Skin of body (tissue), 2 donors: ENCODE measurements around the gene TMEM207. TPM values are rescaled to one million over a fixed set of nuclear protein-coding genes. Genes with fewer than 3 reads are reported as not detected.
"Not testable (repeated sequence)": the region's sequence is repeated elsewhere in the genome, so short reads cannot be mapped to it uniquely, and the experiment has no call there.

Experiments used
- DNase-seq: peaks from one replicate; lab custom pipeline; 2025; lab: John Stamatoyannopoulos, UW
- total RNA-seq: library from RNA; depleted of rRNA; stranded (reverse); fragments of >200 nt; gene quantifications from one replicate; pipeline ENCODE4 v1.2.3, GENCODE V29; 2014

Gene TMEM207
- not detected for total RNA-seq

DNA sequence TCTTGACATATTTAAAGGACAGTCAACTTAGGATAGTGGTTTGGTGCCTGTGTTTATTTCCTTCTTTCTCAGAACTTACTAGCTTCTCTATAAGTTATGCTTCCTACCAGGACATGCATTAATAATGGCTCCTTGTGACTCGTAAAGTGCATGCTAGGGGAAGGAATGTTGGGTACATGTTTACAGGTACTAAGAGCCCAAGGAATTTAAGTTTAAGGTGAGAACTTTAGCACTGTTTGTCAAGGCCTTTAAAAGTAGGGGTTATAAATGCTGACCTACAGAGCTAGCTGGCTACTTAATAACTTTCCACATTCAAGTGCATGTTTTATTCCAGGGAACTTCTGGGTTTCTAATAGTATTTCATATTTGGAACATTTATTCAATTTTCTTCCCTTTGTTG, at the start of gene TMEM207:
Gene TMEM207, minus strand, starts transcription at position 101 of the 400 bp plus-strand sequence. Its CDS starts 92 bp downstream, at position 9.
- no peak for DNase-seq

DNA sequence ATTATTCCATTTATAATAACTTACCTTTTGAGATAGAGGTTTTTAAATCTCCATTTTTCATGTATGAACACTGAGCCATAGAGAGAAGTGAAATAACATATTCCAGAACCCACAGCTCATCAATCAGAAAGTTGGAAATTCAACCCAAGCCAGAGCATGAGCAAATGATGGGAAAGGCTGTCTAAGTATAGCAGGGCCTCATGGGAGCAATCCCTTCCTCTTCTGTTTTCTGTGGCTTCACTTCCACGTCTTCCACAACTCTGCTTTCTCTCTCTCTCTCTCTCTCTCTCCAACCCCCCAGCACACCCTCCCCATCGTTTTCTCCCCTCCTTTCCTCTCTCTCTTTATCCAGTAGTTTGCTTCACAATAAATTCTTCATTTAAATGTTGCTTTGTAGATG, 49.4 kb upstream of the TMEM207 start:
- no peak for DNase-seq

DNA sequence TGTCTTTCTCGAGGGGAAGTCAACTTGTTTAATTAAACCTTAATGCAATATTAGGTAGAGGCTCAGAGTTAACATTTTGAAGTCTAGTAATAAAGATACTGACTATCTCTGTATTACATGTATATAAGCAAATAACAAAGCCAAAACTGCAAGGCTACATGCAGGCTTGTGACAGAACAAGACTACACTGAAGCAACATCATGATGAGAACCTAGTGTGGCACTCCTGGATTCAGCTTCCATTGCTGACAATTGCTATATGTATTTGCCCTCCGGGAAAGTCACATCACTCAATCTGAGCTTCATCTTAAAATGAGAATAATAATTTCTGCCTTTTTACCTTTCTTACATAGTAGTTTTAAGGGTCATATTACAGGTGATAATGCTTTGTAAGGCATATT, 48.6 kb upstream of the TMEM207 start:
- DNase-seq: no peak

DNA sequence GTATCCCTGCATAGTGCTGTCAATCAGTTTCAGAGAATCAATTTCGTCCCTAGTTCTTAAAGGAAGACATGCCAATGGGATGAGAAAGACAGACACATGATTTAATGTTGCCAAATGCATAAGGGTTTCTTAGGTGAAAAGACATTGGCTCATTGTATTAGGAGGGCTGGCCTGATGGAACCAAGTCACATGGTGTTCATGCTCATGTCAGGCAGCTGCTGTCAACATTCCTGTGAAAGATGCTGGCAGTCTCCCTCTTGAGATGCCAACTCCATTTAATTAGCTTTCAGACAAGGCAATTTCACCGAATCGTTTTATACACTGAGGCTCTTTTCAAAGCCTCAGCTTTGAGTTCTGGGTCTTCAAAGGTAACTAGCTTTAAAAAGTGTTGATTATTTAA, 48.1 kb upstream of the TMEM207 start:
- no peak for DNase-seq

DNA sequence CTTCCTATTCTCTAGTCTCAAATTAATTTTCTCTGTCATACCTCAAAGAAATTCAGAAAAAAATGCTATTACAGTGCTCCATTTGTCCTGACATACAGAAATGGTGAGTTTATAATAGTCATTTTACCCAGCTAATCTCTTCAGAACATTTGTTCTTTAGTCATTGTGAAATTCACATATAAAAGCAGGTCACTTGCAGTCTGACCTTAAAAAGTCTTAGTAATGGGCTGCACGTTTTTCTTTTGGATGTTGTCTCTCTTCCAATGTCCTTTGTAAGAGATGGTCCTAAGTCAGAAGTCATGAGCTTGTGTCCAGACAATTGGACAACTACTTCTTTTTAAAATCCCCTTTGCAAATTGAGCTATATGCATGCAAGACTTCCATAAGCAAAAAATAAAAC, 47.2 kb upstream of the TMEM207 start:
- no peak for DNase-seq

DNA sequence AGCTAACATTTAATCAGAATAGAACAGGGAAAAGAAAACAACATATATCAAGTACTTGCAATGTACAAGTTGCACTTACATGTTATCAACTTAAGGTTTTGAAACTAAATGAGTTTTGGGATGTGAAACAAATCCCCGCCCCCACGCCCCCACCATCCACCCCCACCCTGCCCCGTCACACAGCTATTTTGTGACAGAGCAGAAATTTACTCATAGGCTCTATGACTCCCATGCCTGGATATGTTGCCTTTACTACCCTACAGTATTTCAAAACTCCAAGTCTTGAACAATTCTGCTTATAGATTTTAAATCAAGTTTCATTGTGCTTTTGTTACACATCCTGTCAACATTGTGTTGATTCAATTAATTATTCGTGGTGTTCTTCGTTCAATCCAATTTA, 46.1 kb upstream of the TMEM207 start:
- no peak for DNase-seq

DNA sequence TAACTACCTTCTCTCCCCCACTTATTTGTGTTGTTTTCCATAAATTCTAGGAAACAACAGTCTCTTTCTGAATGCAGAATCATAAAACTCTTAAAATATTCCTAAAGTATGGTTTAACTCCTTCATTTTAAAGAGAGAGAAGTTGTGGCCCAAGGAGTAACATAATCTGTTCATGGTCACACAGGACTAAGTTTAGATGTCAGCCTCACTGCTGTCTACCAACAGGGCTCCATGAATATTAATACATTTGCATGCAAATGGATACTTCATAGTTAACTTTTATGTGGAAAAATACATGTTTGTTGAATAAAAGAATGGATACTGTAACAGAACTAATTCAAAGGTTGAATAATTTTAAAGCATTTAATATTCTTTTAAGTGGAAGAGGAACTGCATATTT, 45.7 kb upstream of the TMEM207 start:
- DNase-seq: no peak

DNA sequence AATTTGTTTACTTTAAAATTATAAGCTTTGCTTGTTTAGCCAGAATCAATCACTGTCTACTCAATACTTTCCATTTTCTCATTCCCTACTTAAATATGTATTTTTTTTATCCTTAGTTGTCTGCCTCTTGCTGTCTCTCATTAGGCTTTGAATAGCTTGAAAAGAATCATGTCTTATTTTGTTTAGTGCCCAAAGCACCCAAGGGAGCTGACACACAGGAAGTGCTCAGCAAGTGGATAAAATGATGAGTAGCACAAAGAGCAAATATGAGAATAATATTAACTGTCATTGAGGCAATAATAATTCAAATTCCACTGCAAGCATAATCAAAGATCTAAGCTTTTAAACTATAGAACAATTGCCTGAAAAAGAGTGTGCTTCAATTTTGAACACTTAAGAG, 45.2 kb upstream of the TMEM207 start:
- DNase-seq: no peak

DNA sequence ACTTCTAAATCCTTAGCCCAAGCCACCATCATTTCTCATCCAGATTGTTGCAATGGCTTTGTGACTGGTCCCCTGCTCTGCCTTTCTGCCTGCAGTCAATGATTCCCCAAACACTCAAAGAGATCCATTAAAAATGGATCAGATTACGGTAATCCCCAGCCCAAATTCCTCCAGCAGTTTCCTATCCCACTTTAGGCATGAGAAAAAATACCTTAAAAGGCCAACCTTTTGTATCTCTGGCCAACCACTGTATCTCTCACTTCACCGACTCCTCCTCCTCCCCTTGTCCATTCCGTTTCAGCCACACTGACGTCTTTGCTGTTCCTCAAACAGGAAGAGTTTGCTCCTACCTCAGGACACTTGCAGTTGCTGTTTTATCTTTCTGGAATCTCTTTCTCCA, 43.3 kb upstream of the TMEM207 start:
- no peak for DNase-seq

DNA sequence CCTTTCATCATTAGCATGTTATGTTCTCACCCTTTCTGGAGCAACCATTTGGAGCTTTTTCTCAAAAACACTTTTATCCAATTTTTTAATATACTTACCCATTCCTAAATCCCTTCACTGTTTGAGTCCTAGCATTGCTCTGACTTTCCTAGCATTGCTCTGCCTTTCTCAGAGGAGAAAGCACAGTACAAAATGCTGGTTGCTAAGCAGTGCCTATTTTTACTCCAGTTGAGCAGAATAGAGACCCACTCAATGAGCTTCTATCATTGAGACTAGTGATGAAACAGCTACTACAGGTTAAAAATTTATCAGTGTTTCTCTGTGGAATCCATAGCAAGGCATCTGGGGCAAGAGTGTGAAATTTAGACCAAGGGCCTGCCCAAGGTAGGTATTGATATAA, 42.4 kb upstream of the TMEM207 start:
- no peak for DNase-seq

DNA sequence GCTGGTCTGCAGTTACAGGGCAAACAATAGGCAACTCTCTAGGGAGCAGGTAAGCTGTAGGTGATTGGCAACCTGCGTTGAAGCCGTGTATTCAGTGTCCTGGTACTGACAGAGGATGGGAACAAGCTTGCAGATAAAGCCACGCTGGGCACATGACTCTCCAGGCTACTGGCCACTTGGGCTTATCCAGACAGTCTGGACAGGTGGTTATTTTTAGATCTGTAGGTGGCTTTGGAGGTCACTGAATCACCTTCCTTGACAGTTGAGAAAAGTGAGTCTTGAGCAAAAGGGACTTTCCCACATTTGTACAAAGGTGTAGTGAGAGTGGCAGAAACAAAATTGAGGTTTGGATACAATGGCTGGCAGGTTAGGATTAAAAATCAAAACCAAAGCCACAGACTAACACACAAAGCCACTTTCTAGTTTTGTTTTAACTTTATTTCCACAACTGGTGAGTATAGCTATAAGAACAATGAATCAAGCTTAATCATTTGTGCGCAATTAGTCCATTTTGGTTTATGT, 41.9 kb upstream of the TMEM207 start:
- no peak for DNase-seq

DNA sequence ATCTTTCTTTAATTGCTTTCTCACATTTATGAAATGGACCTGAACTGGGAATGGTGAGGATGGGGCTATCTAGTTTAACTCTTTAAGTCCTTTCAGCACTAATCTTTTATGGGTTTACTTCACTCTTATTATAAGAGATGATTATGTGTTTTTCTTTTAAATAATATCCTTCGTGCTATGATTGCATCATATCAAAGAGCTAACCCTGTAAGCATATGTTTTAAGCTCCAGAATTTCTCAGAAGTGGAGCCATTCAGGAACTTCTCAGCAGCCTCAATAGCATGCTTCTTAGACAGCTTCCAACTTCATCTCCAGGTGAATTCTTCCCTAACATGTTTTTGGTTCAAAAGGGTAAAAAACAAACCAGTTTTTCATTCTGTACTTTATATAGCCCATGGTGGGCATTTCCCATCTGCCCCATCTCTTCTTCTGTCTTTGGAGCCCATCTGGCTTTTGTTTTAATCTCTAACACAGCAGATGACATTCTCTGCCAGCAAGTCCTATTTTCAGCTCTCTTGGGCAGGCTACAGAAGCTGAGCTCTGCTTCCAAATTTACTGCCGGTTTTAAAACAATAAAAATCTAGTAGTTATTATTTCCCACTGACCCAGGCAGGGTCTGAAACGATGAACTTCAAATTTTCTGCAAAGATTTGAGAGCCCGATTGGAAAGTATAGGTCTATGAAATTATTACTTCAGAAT, 37.4 kb upstream of the TMEM207 start:
- no peak for DNase-seq

DNA sequence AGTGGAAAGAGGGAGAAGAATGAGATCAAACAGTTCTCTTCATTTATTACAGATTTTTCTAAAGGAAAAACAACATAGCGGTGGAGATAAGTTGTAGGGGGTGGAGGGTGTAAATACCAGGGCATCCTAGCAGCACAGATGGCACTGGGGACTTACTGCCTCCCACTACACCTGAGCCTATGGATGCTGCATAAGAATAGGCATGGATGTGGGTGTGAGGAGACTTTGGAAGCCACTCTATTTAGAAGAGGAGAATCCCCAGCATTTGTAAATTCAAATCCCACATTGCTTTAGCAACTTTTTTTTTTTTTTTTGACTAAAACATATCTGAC, 36.8 kb upstream of the TMEM207 start:
- DNase-seq: no peak

DNA sequence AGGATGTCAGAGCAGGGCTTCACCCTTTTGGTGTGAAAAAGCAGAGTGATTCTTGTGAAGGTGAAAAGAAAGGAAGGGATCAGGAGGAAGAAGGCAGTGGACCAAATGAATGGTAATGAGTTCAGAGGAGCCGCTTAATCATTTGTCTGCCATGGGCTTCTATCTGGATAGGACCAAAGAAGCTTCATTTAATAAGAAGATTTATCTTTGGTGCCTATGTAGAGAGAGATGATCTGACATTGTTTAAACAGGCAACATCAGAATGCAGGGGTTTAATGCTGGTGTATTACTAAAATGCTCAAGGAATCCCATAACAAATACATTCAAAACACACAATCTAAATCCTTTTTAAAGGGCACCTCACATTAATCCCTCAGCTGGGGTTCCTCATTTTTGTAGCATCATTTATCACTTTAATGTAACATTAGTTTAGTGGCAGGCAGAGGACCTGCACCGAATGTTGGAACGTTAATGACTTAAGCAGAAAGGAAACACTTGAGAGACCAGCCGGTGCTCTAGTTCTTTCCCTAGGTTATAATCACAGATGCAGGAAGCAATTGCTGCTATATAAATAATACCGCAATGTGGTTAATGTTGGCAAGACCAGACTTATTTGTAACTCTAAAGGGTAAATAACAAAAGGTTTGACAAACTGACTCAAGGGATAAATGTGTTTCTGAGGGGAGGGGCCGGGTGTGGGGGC, 36.3 kb upstream of the TMEM207 start:
- DNase-seq: no peak

DNA sequence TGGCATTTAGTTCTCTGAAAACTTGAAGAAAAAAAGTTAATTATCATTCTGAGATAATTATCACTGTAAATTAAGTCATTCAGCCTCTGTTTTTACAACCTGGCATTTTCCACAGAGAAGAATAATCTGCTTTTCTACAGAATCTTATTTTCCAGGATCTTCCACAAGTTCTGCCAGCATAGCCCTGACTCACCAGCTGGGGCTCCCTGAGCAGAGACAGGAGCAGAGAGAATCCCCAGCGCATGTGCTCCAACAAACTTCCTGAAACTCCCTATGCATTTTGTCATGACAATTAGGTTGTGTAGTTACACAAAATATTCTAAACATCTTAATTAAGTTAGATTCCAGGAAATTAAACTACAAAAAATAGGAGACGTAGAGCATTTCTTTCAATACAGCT, 32.1 kb upstream of the TMEM207 start:
- no peak for DNase-seq

DNA sequence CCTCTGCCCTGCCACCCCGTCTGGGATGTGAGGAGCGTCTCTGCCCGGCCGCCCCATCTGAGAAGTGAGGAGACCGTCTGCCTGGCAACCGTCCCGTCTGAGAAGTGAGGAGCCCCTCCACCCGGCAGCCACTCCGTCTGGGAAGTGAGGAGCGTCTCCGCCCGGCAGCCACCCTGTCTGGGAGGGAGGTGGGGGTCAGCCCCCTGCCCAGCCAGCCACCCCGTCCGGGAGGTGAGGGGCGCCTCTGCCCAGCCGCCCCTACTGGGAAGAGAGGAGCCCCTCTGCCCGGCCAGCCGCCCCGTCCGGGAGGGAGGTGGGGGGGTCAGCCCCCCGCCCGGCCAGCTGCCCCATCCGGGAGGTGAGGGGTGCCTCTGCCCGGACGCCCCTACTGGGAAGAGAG, 23.6 kb upstream of the TMEM207 start:
- not testable (repeated sequence) for DNase-seq

DNA sequence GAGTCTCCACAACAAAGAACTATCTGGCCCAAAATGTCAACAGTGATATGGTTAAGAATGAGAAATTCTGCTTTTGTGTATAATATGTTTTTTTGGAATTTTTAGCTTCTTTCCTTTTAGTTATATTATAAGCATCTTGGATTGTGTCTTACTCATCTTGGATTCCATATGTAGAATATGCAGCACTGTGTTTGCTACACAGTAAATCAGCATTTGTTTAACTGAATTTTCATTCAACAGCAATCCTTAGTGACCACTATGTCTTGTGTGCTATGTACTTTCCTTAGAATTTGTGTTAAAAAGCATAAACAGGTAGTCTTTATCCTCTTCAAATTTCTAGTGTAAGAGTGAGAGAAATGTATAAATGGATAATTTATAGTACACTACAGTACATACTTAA, 18.2 kb upstream of the TMEM207 start:
- DNase-seq: no peak

DNA sequence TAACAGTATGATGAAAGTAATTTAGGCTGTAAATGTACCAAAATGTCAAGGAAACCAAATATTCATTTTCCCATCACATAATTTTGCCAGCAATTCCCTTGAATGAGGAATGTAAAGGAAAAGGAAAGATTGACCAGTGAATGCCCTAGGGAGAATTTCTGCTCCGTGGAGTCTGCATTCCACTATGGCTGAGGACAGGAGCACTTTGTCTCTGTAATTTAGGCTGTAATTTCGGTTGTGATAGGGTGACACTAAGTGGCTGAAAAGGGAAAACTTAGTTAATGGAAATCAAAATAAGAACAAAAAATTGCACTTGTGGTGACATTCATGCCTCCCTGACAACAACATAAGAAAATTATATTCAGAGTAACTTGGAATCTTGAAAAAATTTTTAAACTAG, 8.3 kb upstream of the TMEM207 start:
- DNase-seq: no peak

DNA sequence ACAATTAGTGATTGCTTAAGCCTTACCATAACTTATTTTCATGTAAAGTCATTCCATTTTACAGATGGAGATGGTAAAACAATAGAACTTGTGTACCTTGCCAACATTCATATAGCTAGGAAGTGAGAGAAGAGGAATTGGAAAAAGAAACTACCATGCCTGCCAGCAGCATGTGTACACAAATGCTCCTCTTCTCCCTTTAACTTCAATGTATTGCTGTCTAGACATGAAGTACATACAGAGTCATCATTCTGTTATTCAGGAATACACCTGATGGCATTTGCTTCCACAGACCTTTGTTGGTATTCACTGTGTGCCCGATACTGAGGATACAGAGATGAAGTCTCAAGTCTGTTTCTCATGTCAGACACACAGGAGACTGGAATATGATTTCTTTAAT, 7.1 kb upstream of the TMEM207 start:
- no peak for DNase-seq

DNA sequence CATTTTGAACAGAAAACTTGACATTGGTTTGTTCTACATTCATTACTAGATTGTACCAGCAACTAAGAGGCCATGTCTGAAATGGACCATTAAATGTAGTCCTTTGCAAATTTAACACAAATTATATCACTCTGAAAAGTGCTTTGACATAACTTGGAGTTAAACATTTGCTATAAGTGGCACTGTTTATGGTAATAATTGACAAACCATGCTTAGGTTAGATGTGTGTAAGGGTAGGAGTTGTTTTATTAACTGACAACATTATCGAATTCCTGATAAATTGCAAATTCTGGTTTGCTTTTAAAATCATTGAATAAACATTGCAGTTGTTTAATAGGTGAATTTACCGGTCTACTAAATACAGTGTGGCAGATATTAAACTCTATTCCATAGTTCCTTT, 6.1 kb upstream of the TMEM207 start:
- no peak for DNase-seq

DNA sequence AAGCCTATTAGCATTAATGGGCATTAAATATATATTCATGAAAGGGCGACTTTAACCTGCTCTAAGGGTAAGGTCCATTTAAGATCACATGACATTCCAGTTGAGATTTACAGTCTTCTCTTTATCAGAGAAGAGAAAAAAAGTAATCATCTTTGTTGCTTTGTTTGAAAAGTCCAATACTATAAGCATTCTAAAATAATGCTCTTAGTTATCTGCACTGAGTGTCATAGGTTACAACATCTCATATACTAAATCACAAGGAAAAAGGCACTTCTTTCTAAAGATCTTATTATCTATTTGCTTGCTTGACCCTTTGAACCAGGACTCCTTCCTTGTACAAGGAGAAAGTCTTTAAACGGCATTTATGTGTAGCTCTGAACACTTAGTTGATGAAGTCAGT, 1.4 kb downstream of the TMEM207 start:
- DNase-seq: no peak

DNA sequence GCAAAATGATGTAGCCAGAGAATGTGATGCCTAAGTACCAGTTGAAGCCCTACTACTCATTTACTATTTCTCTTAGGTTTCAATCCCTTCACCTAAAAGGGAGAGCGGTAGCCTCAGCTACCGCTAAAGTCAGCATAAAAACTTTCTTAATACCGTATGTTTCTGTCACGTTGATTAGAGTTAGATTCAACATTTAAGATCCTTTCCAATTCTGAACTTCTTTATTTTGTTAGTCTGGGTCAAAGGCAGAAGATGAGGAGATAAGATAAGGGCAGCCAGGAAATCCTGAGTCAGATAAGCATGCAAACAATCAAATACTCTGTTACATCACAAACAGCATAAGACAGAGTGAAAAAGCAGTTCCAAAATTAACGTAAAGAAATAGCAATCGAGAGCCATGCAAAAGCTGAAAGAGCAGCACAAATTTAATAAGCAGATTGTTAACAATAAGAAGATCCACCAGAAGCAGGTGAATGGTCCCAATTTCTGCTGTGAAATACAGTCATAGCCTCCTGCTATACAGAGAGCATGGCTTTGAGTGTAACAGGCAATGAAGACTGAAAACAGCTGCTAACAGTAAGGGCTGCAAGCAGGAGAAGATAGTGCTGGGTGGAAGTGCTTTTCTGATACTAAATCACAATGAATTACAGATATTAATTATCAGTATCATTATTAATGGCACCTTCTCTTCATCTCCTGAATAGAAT, 3.0 kb downstream of the TMEM207 start:
- DNase-seq: no peak
